Pons (tissue), 1 donor: ENCODE data around the gene PLA2G12A.

Experiments
- DNase-seq: peaks from one replicate; pipeline ENCODE4 v3.0.0-alpha.2; 2016; ENCODE audit warnings: low spot score

Gene PLA2G12A

GRCh38 chr4:109729117-109729717, 653 bp downstream of the PLA2G12A start:
- DNase-seq, result peak; percentile 17

GRCh38 chr4:109728385-109728784, 1.5 kb downstream of the PLA2G12A start:
- DNase-seq, result no peak

- DNase-seq, result no peak
Observed at GRCh38 chr4:109723110-109723509, 6.8 kb downstream of the PLA2G12A start.

- no peak for DNase-seq
Observed at GRCh38 chr4:109722357-109722756, 7.5 kb downstream of the PLA2G12A start.

GRCh38 chr4:109721033-109721432, 8.8 kb downstream of the PLA2G12A start:
- DNase-seq, result no peak

GRCh38 chr4:109719604-109720003, 10.3 kb downstream of the PLA2G12A start:
- DNase-seq, result no peak

GRCh38 chr4:109718759-109719158, 11.1 kb downstream of the PLA2G12A start:
- DNase-seq, result no peak

GRCh38 chr4:109713500-109713899, 16.4 kb downstream of the PLA2G12A start:
- DNase-seq, result no peak

GRCh38 chr4:109708990-109709389, 20.9 kb downstream of the PLA2G12A start:
- no peak for DNase-seq

- no peak for DNase-seq
Observed at GRCh38 chr4:109708435-109708834, 21.4 kb downstream of the PLA2G12A start.

- peak; percentile 24 for DNase-seq
Observed at GRCh38 chr4:109703664-109704361, 26.1 kb downstream of the PLA2G12A start.

GRCh38 chr4:109702950-109703663, 26.8 kb downstream of the PLA2G12A start, which contains the start of gene CASP6:
Gene CASP6, minus strand, starts transcription at chr4:109703445. Its CDS starts 50 bp downstream, at chr4:109703395.
- peak; percentile 62 for DNase-seq

- no peak for DNase-seq
Observed at GRCh38 chr4:109701566-109702410, 28.1 kb downstream of the PLA2G12A start.

GRCh38 chr4:109699553-109700225, 30.2 kb downstream of the PLA2G12A start:
- DNase-seq, result no peak

- no peak for DNase-seq
Observed at GRCh38 chr4:109698656-109699055, 31.2 kb downstream of the PLA2G12A start.

GRCh38 chr4:109691411-109691920, 38.4 kb downstream of the PLA2G12A start:
- DNase-seq, result no peak

- no peak for DNase-seq
Observed at GRCh38 chr4:109690690-109691410, 39.0 kb downstream of the PLA2G12A start.

GRCh38 chr4:109684727-109685126, 45.1 kb downstream of the PLA2G12A start:
- no peak for DNase-seq

- DNase-seq, result no peak
Observed at GRCh38 chr4:109683621-109684253, 46.1 kb downstream of the PLA2G12A start.

- no peak for DNase-seq
Observed at GRCh38 chr4:109682875-109683274, 47.0 kb downstream of the PLA2G12A start.
